OCI-LY7 (cell line): ENCODE measurements around the gene PRDM1. TPM values are rescaled to one million over a fixed set of nuclear protein-coding genes. Genes with fewer than 3 reads are reported as not detected.

Experiments used
- BruUV-seq: library from RNA; stranded (reverse); fragments of 400-500 nt; replicated peaks from 2 replicates; lab custom pipeline; 2021; lab: Mats Ljungman, UMichigan
- CTCF ChIA-PET: fragments of 300-600 bp; sonication (Branson Sonifier 250); formaldehyde crosslinking; loops from one replicate; lab custom pipeline; 2022; ENCODE audit warnings: antibody characterized with exemption; ENCODE audit not compliant: unreplicated experiment; lab: Charles Lee
- POLR2A ChIA-PET: fragments of 300-600 bp; sonication (Branson Sonifier 250); formaldehyde crosslinking; loops from one replicate; lab custom pipeline; 2022; ENCODE audit warnings: antibody characterized with exemption; lab: Charles Lee
- DNase-seq: peaks from one replicate; pipeline ENCODE4 v3.0.0-alpha.2; 2015; ENCODE audit warnings: low spot score
- H2AFZ ChIP-seq: fragments of 200-600 bp; sonication (generic), shearing (Covaris generic); 2 replicates; pipeline ENCODE4 v1.6.1; 2014; ENCODE audit warnings: mild to moderate bottlenecking, antibody characterized with exemption, low read length, moderate library complexity
- H3K27ac ChIP-seq: fragments of 200-600 bp; sonication (generic); 2 replicates; pipeline ENCODE4 v1.5.1; 2014; ENCODE audit warnings: mixed run types, low read depth, mild to moderate bottlenecking, moderate library complexity, low read length, inconsistent platforms; ENCODE audit not compliant: poor library complexity, severe bottlenecking
- H3K36me3 ChIP-seq: fragments of 200-600 bp; sonication (generic); 2 replicates; pipeline ENCODE4 v1.6.1; 2014; ENCODE audit warnings: mild to moderate bottlenecking, antibody characterized with exemption, low read length, moderate library complexity, mixed read lengths; ENCODE audit not compliant: insufficient read depth
- H3K4me1 ChIP-seq: fragments of 200-600 bp; sonication (generic); 2 replicates; pipeline ENCODE4 v1.5.1; 2014; ENCODE audit warnings: mild to moderate bottlenecking, low read length; ENCODE audit not compliant: insufficient read depth, poor library complexity, severe bottlenecking
- H3K4me2 ChIP-seq: fragments of 200-600 bp; sonication (generic); 2 replicates; pipeline ENCODE4 v1.6.1; 2014; ENCODE audit warnings: mild to moderate bottlenecking, low read length
- H3K4me3 ChIP-seq: fragments of 200-600 bp; sonication (generic); 2 replicates; pipeline ENCODE4 v1.5.1; 2014; ENCODE audit warnings: mild to moderate bottlenecking, low read depth, low read length; ENCODE audit not compliant: poor library complexity, severe bottlenecking
- H3K79me2 ChIP-seq: fragments of 200-600 bp; sonication (generic); 2 replicates; pipeline ENCODE4 v1.6.1; 2016; ENCODE audit warnings: low read depth, mild to moderate bottlenecking, low read length, moderate library complexity, mixed read lengths; ENCODE audit not compliant: insufficient read depth
- H3K9me2 ChIP-seq: fragments of 200-600 bp; sonication (generic); 2 replicates; pipeline ENCODE4 v1.6.1; 2016; ENCODE audit warnings: mild to moderate bottlenecking, low read length, mixed read lengths; ENCODE audit not compliant: insufficient read depth
- H3K9me3 ChIP-seq: fragments of 200-600 bp; sonication (generic); 2 replicates; pipeline ENCODE4 v1.6.1; 2014; ENCODE audit warnings: mild to moderate bottlenecking, mixed run types, low read length, mixed read lengths
- H4K20me1 ChIP-seq: fragments of 200-600 bp; sonication (generic); 2 replicates; pipeline ENCODE4 v1.6.1; 2014; ENCODE audit warnings: mild to moderate bottlenecking, antibody characterized with exemption, low read length, moderate library complexity, mixed read lengths; ENCODE audit not compliant: insufficient read depth
- CTCF ChIP-seq: fragments of 200-600 bp; sonication (generic); conservative IDR thresholded peaks from 2 replicates; pipeline ENCODE4 v1.5.1; 2014; ENCODE audit warnings: mild to moderate bottlenecking, antibody characterized with exemption, low read length, moderate library complexity, mixed read lengths
- EZH2phosphoT487 ChIP-seq: fragments of 200-600 bp; sonication (generic); IDR thresholded peaks from 2 replicates; pipeline ENCODE4 v1.6.1; 2018; ENCODE audit warnings: low read depth, borderline replicate concordance, mild to moderate bottlenecking, mixed run types, antibody characterized with exemption, low read length, moderate library complexity, mixed read lengths
- intact Hi-C: fragments of 100-400 bp; cut with micrococcal nuclease; formaldehyde crosslinking; loops from one replicate; pipeline ENCODE4 v1.10.0; 2022; ENCODE audit not compliant: unreplicated experiment
- total RNA-seq, 2 experiments: library from RNA; depleted of rRNA in 1 of 2; stranded (reverse); fragments of >200 nt in 1 of 2; shearing (Covaris generic) in 1 of 2; gene quantifications; 2 replicates each; pipeline ENCODE4 v1.2.3, GENCODE V29; 2014 to 2022

Gene PRDM1
- total RNA-seq, 2 experiments from 2014 or later = 1.5 to 3.3 TPM

GRCh38 chr6:106094261-106094963 lies 8.3 kb downstream of the PRDM1 start:
- peaks cover 72% of the 10 kb centered on the region for H3K4me1 ChIP-seq
- H3K36me3 ChIP-seq = peaks cover 4% of the 10 kb centered on the region; the same call in 1 of the 2 replicates
- no TSS peak for BruUV-seq
- no peak overlapping the region for H3K4me3 ChIP-seq
- intact Hi-C loops = loop anchor here (10.0 kb wide), 1 partner anchor 420 kb away; no protein-coding TSS in a partner anchor
- TF ChIP-seq CTCF (no peak), EZH2phosphoT487 (no peak)
- POLR2A ChIA-PET = interaction anchor here (0.6 to 2.8 kb wide), 6 partner anchors 9 to 287 kb away, joined by 3 to 15 read pairs (median 4); no protein-coding TSS in a partner anchor
- H3K79me2 ChIP-seq = no peaks in the 10 kb centered on the region
- CTCF ChIA-PET = no interaction called here
- H3K9me3 ChIP-seq = no peaks in the 10 kb centered on the region
- H3K27ac ChIP-seq = no peak overlapping the region
- no peak overlapping the region for H2AFZ ChIP-seq
- DNase-seq = no peak
- no peaks in the 10 kb centered on the region for H4K20me1 ChIP-seq
- no peaks in the 10 kb centered on the region for H3K9me2 ChIP-seq
- 0 out of 2 replicates have a peak overlapping the region, but pooled peaks have one; percentile 33 for H3K4me2 ChIP-seq

GRCh38 chr6:106094964-106095335 lies 8.8 kb downstream of the PRDM1 start:
- no TSS peak for BruUV-seq

More at GRCh38 chr6:106094964-106095335, 8.8 kb downstream of the PRDM1 start:
- CTCF ChIA-PET = no interaction called here
- Histone ChIP-seq H3K4me2 (no peak overlapping the region), H3K9me3 (no peaks in the 10 kb centered on the region), H4K20me1 (no peaks in the 10 kb centered on the region), H3K36me3 (peaks cover 5% of the 10 kb centered on the region; the same call in 1 of the 2 replicates), H3K27ac (no peak overlapping the region), H3K4me3 (no peak overlapping the region), H3K79me2 (no peaks in the 10 kb centered on the region), H3K4me1 (peaks cover 67% of the 10 kb centered on the region), H2AFZ (no peak overlapping the region), H3K9me2 (no peaks in the 10 kb centered on the region)
- POLR2A ChIA-PET = interaction anchor here (0.7 to 2.8 kb wide), 3 partner anchors 9 to 47 kb away, joined by 3 to 15 read pairs (median 4); no protein-coding TSS in a partner anchor
- TF ChIP-seq CTCF (no peak), EZH2phosphoT487 (no peak)
- no peak for DNase-seq
- intact Hi-C loops = loop anchor here (10.0 kb wide), 1 partner anchor 420 kb away; no protein-coding TSS in a partner anchor
